Tibial nerve (tissue), 3 donors: ENCODE data around the gene SAMMSON.

Experiments used
- CTCF ChIP-seq, 5 experiments: fragments of 200-600 bp in 3 of 5; fragments of 450-650 bp in 2 of 5; sonication (generic) in 3 of 5; IDR thresholded peaks; one replicate each; pipeline ENCODE4 v1.5.1; 2016 to 2019; ENCODE audit warnings: antibody characterized with exemption in 5 of 5, mild to moderate bottlenecking in 3 of 5, moderate library complexity in 2 of 5
- POLR2A ChIP-seq, 2 donors: fragments of 450-650 bp; IDR thresholded peaks; one replicate each; pipeline ENCODE4 v1.6.1; 2017; ENCODE audit warnings: antibody characterized with exemption in 2 of 2, mild to moderate bottlenecking in 2 of 2, moderate library complexity in 2 of 2

DNA sequence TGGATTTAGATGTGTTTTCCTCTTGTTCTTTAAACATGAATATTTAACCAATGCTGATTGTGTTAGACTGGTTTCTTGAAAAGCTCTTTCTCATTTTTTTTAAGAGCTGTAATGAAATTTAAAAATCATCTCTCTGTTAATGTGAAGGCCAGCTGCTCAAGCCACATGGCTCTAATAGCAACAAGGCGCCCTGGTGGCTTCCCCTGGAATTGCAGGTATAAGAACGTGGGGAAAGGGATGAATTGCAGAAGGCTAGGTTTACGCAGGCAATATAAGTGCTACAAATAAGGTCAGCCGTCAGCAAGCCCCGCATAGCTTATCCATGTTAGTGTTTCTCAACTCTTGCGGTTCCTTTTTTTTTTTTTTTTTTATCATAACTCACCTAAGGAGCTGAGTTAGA, 108.5 kb downstream of the SAMMSON start:
- TF ChIP-seq POLR2A (IDR thresholded peaks at IDR 0.05), result no peak
- no peak for TF ChIP-seq CTCF (IDR thresholded peaks at IDR 0.05)
